OCI-LY1 (cell line): ENCODE measurements around the gene NDUFA11.

Source experiments
- H2AFZ ChIP-seq: fragments of 200-600 bp; sonication (generic), shearing (Covaris generic); 2 replicates; pipeline ENCODE4 v1.6.0; 2014; ENCODE audit warnings: antibody characterized with exemption, mild to moderate bottlenecking, low read length
- H3F3A ChIP-seq: fragments of 200-600 bp; sonication (generic), shearing (Covaris generic); 2 replicates; pipeline ENCODE4 v1.6.0; 2014; ENCODE audit warnings: mild to moderate bottlenecking, antibody characterized with exemption, low read length, moderate library complexity; ENCODE audit not compliant: insufficient read depth
- H3K27ac ChIP-seq: fragments of 200-600 bp; sonication (generic); 2 replicates; pipeline ENCODE4 v1.5.1; 2014; ENCODE audit warnings: low read length, mixed run types, mild to moderate bottlenecking, low read depth; ENCODE audit not compliant: poor library complexity, severe bottlenecking
- H3K27me3 ChIP-seq: fragments of 200-600 bp; sonication (generic); 2 replicates; pipeline ENCODE4 v1.6.0; 2014; ENCODE audit warnings: antibody characterized with exemption, mild to moderate bottlenecking, low read length, moderate library complexity; ENCODE audit not compliant: insufficient read depth
- H3K36me3 ChIP-seq: fragments of 200-600 bp; sonication (generic); 2 replicates; pipeline ENCODE4 v1.6.1; 2014; ENCODE audit warnings: mild to moderate bottlenecking, antibody characterized with exemption, low read length, moderate library complexity, mixed read lengths; ENCODE audit not compliant: insufficient read depth
- H3K4me1 ChIP-seq: fragments of 200-600 bp; sonication (generic); 2 replicates; pipeline ENCODE4 v1.5.1; 2014; ENCODE audit warnings: mild to moderate bottlenecking, low read length, moderate library complexity; ENCODE audit not compliant: insufficient read depth, severe bottlenecking
- H3K4me2 ChIP-seq: fragments of 200-600 bp; sonication (generic), shearing (Covaris generic); 2 replicates; pipeline ENCODE4 v1.6.1; 2014; ENCODE audit warnings: low read length
- H3K4me3 ChIP-seq: fragments of 200-600 bp; sonication (generic); 2 replicates; pipeline ENCODE4 v1.5.1; 2014; ENCODE audit warnings: low read length, low read depth, mild to moderate bottlenecking, mixed read lengths; ENCODE audit not compliant: poor library complexity, severe bottlenecking
- H3K79me2 ChIP-seq: fragments of 200-600 bp; shearing (Covaris generic); 2 replicates; pipeline ENCODE4 v1.6.1; 2016; ENCODE audit warnings: mixed run types, low read length, mixed read lengths; ENCODE audit not compliant: insufficient read depth
- H3K9ac ChIP-seq: fragments of 200-600 bp; sonication (generic), shearing (Covaris generic); 2 replicates; pipeline ENCODE4 v1.6.1; 2014; ENCODE audit warnings: mild to moderate bottlenecking, low read length, mixed read lengths
- H3K9me2 ChIP-seq: fragments of 200-600 bp; sonication (generic), shearing (Covaris generic); 2 replicates; pipeline ENCODE4 v1.6.1; 2014; ENCODE audit warnings: low read depth, mild to moderate bottlenecking, low read length, mixed read lengths
- H3K9me3 ChIP-seq: fragments of 200-600 bp; shearing (Covaris generic); 2 replicates; pipeline ENCODE4 v1.6.1; 2014; ENCODE audit warnings: low read length, mixed read lengths
- H4K20me1 ChIP-seq: fragments of 200-600 bp; sonication (generic), shearing (Covaris generic); 2 replicates; pipeline ENCODE4 v1.6.0; 2016; ENCODE audit warnings: mild to moderate bottlenecking, low read length; ENCODE audit not compliant: insufficient read depth
- EZH2 ChIP-seq: fragments of 200-600 bp; sonication (generic), shearing (Covaris generic); IDR thresholded peaks from 2 replicates; pipeline ENCODE4 v1.8.0; 2017; ENCODE audit warnings: borderline replicate concordance, mixed run types, mild to moderate bottlenecking, antibody characterized with exemption, low read length, moderate library complexity, mixed read lengths
- TF ChIP-seq, protein P1 (sequence below): fragments of 200-600 bp; sonication (generic), shearing (Covaris generic); IDR thresholded peaks from 2 replicates; pipeline ENCODE4 v1.5.1; 2017; ENCODE audit warnings: mild to moderate bottlenecking, antibody characterized with exemption, low read length, moderate library complexity, mixed read lengths

NDUFA11 gene

DNA sequence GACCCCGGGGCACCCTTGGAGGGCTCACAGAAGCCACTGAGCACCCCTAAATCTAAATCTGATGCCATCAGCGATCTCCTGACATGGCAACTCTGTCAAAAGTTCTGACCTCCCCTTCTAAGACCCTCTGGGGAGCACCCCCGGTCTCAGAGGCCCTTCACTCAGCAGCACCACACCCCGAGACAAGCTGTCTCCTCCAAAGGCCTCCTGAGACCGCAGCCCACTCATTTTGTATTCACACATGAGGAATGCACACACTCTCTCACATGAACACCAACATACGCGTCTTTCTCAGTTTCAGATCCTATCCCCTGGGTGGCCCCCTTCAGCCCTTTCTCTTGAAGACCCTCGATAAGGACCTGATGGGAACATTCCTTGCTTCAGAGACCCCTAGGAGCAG, 2.6 kb downstream of the NDUFA11 start:
- H3K27me3 ChIP-seq = no peaks in the 10 kb centered on the region
- H3K4me2 ChIP-seq = no peak overlapping the region
- no peak overlapping the region for H3K9ac ChIP-seq
- H3K79me2 ChIP-seq = peaks cover 30% of the 10 kb centered on the region
- H3K27ac ChIP-seq = no peak overlapping the region
- H3K4me3 ChIP-seq = no peak overlapping the region
- H3K4me1 ChIP-seq = peaks cover 18% of the 10 kb centered on the region
- no peaks in the 10 kb centered on the region for H4K20me1 ChIP-seq
- H2AFZ ChIP-seq = no peak overlapping the region
- H3K9me3 ChIP-seq = no peaks in the 10 kb centered on the region
- no peaks in the 10 kb centered on the region for H3K9me2 ChIP-seq
- H3K36me3 ChIP-seq = peaks cover 29% of the 10 kb centered on the region
- TF ChIP-seq EZH2 = no peak
- TF ChIP-seq, protein P1, sequence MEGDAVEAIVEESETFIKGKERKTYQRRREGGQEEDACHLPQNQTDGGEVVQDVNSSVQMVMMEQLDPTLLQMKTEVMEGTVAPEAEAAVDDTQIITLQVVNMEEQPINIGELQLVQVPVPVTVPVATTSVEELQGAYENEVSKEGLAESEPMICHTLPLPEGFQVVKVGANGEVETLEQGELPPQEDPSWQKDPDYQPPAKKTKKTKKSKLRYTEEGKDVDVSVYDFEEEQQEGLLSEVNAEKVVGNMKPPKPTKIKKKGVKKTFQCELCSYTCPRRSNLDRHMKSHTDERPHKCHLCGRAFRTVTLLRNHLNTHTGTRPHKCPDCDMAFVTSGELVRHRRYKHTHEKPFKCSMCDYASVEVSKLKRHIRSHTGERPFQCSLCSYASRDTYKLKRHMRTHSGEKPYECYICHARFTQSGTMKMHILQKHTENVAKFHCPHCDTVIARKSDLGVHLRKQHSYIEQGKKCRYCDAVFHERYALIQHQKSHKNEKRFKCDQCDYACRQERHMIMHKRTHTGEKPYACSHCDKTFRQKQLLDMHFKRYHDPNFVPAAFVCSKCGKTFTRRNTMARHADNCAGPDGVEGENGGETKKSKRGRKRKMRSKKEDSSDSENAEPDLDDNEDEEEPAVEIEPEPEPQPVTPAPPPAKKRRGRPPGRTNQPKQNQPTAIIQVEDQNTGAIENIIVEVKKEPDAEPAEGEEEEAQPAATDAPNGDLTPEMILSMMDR = no peak
- H3F3A ChIP-seq = no peaks in the 10 kb centered on the region

DNA sequence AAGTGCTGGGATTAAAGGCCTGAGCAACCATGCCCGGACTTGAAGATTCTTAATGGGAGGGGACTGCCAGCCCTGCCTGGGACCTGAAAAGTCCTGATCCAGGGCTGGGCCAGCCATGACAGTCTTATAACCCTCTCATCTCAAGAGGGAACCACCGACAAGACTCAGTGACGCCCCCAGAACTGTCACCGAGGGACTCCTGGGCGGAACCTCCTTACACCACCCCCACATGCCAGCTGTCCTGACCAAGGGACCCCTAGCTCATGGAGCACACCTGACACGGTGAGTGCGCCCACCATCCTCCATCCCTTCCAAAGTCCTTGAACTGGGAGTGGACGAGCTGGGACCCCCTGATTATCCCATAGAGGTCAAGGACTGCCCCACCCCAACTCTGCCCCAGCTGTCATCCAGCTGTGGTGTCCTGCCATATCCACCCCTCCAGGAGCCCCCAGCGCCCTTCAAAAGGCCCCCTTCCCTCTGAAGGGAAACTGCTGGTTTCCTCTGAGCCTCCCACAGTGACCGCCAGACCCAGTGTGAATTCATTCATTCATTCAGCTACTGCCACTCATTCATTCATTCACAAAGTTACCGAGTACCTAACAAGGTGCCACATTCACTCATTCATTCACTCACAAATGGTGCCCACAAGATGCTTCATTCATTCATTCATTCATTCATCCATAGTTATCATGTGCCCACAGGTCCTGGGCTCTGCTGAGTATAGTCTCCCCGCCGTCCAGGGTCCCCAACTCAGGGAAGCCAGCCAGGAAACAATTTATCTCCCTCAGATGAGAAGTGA, 3.7 kb downstream of the NDUFA11 start:
- Histone ChIP-seq H3F3A (no peaks in the 10 kb centered on the region), H3K9me2 (no peaks in the 10 kb centered on the region), H3K27ac (no peak overlapping the region), H3K9ac (no peak overlapping the region), H3K79me2 (peaks cover 30% of the 10 kb centered on the region), H3K36me3 (peaks cover 39% of the 10 kb centered on the region), H3K9me3 (no peaks in the 10 kb centered on the region), H3K27me3 (no peaks in the 10 kb centered on the region), H2AFZ (no peak overlapping the region), H3K4me3 (no peak overlapping the region), H4K20me1 (no peaks in the 10 kb centered on the region), H3K4me2 (no peak overlapping the region), H3K4me1 (peaks cover 11% of the 10 kb centered on the region)
- TF ChIP-seq, protein P1 = no peak
- no peak for TF ChIP-seq EZH2

DNA sequence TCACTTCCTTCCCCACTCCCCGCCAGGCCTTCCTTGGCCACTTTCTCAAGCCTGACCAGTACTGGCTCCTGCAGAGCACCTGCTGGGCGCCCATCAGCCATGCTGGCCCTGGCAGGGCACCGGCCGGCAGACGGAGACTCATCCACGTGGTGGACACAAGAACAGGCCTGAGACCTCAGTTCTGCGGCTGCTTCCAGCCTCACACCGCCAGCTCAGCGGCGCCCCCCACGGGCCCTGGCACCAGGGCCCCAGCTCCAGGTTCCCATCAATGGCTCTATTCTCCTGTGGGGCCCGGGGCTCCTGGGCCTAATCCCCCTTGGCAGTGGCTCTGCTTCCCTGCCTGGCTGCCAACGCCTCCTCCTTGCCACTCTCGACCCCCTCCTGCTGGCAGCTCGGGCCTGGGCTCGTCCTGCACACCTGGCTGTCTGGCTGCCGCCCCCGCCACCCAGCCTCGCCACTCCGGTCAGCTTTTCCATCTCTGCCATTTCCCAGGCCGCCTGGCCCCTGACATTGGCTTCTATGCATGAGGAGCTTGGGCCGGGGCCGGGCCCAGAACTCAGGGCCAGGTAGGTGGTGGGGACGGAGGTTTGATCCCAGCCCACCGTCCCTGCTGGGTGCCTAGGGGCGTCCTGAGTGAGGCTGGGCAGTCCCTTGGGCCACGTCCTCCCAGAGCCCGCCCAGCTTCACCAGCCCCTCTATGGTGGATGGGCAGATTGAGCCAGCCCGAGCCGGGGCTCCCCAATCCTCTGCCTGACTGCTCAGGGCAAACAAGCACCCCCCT, 6.2 kb downstream of the NDUFA11 start:
- H3K9ac ChIP-seq = no peak overlapping the region
- H3K36me3 ChIP-seq = peaks cover 44% of the 10 kb centered on the region
- H3K27ac ChIP-seq = no peak overlapping the region
- no peaks in the 10 kb centered on the region for H3K9me3 ChIP-seq
- TF ChIP-seq, protein P1 = no peak
- TF ChIP-seq EZH2 = no peak
- no peaks in the 10 kb centered on the region; the same call in 1 of the 2 replicates for H3F3A ChIP-seq
- H3K79me2 ChIP-seq = peaks cover 19% of the 10 kb centered on the region
- H3K4me3 ChIP-seq = no peak overlapping the region
- H3K4me1 ChIP-seq = peaks cover 4% of the 10 kb centered on the region
- H3K27me3 ChIP-seq = no peaks in the 10 kb centered on the region
- H2AFZ ChIP-seq = no peak overlapping the region
- H3K9me2 ChIP-seq = no peaks in the 10 kb centered on the region
- no peak overlapping the region for H3K4me2 ChIP-seq
- H4K20me1 ChIP-seq = no peaks in the 10 kb centered on the region
